A549 (cell line): Measurements from ENCODE around the gene RNASEH2C. TPM values are rescaled to one million over a fixed set of nuclear protein-coding genes. Genes with fewer than 3 reads are reported as not detected.

Experiments
- ATAC-seq, 2 experiments: fragments of 200-7000 bp in 1 of 2; fragments of >200 bp in 1 of 2; cut with Nextera tagmentation in 1 of 2; cut with Tn5 transposase in 1 of 2; 3 replicates each; pipeline versions ENCODE4 v1.8.0 to v1.9.1; 2018 to 2020; ENCODE audit warnings: mild to moderate bottlenecking in 1 of 2, moderate library complexity in 1 of 2
- CTCF ChIA-PET: fragments of 300-600 bp; sonication (Branson Sonifier 250); formaldehyde crosslinking; extraction: SDS; loops from one replicate; lab custom pipeline; 2021; ENCODE audit warnings: antibody characterized with exemption, inconsistent platforms; lab: Yijun Ruan, JAX
- POLR2A ChIA-PET: fragments of 350-600 bp; formaldehyde crosslinking; extraction: SDS; loops from one replicate; lab custom pipeline; 2021; ENCODE audit warnings: antibody characterized with exemption, inconsistent platforms; lab: Yijun Ruan, JAX
- DNase-seq, 2 experiments: peaks; one replicate each; pipeline versions ENCODE4 v3.0.0 to v3.0.0-alpha.2; 2011 to 2016; ENCODE audit warnings: low read depth in 1 of 2, low spot score in 1 of 2
- FAIRE-seq: peaks from 2 replicates; lab custom pipeline; 2011; peaks lifted over from hg19 to GRCh38; lab: Jason Lieb, UNC
- H3K27ac ChIP-seq, 2 experiments: fragments of >200 bp; sonication (Bioruptor Twin); formaldehyde crosslinking; 3 replicates each; pipeline ENCODE4 v1.5.1; 2016 to 2017
- H3K4me1 ChIP-seq: fragments of >200 bp; sonication (Bioruptor Twin); formaldehyde crosslinking; 3 replicates; pipeline ENCODE4 v1.6.1; 2016
- H3K4me2 ChIP-seq: fragments of >200 bp; sonication (Bioruptor Twin); formaldehyde crosslinking; 3 replicates; pipeline ENCODE4 v1.6.1; 2016
- H3K4me3 ChIP-seq: fragments of >200 bp; sonication (Bioruptor Twin); formaldehyde crosslinking; 3 replicates; pipeline ENCODE4 v1.5.1; 2016
- H3K9me3 ChIP-seq: fragments of >200 bp; sonication (Bioruptor Twin); formaldehyde crosslinking; 3 replicates; pipeline ENCODE4 v1.6.1; 2016
- CTCF ChIP-seq: fragments of >200 bp; sonication (Bioruptor Twin); formaldehyde crosslinking; IDR thresholded peaks from 3 replicates; pipeline ENCODE4 v1.5.1; 2016
- ELK1 ChIP-seq: fragments of 150-350 bp; IDR thresholded peaks from 2 replicates; pipeline ENCODE4 v1.6.1; 2014; ENCODE audit warnings: low read depth, mild to moderate bottlenecking, low read length
- ESRRA ChIP-seq: fragments of 150-350 bp; IDR thresholded peaks from 2 replicates; pipeline ENCODE4 v1.6.1; 2014; ENCODE audit warnings: mild to moderate bottlenecking, low read length, borderline replicate concordance
- FOSL2 ChIP-seq, 2 experiments: fragments of 450-650 bp in 1 of 2; fragments of >200 bp in 1 of 2; sonication (Bioruptor Twin) in 1 of 2; formaldehyde crosslinking; IDR thresholded peaks; 2 replicates each; pipeline versions ENCODE4 v1.5.0 to v1.6.1; 2016 to 2020; ENCODE audit warnings: mild to moderate bottlenecking in 1 of 2, moderate library complexity in 1 of 2
- GATA3 ChIP-seq: IDR thresholded peaks from 2 replicates; pipeline ENCODE4 v1.6.1; 2012; ENCODE audit warnings: borderline replicate concordance
- MAZ ChIP-seq: fragments of 150-350 bp; IDR thresholded peaks from 2 replicates; pipeline ENCODE4 v1.6.1; 2014; ENCODE audit warnings: antibody characterized with exemption, low read depth, low read length, borderline replicate concordance
- NPAS2 ChIP-seq: fragments of 250-450 bp; sonication (Bioruptor Pico); IDR thresholded peaks from 2 replicates; pipeline ENCODE4 v1.8.0; 2022; ENCODE audit warnings: mild to moderate bottlenecking, moderate library complexity, borderline replicate concordance
- RARB ChIP-seq: fragments of 250-450 bp; sonication (Bioruptor Pico); IDR thresholded peaks from 2 replicates; pipeline ENCODE4 v1.8.0; 2021; ENCODE audit warnings: mild to moderate bottlenecking, moderate library complexity
- REST ChIP-seq: fragments of 200-600 bp; sonication (generic); IDR thresholded peaks from 2 replicates; pipeline ENCODE4 v1.6.1; 2016; ENCODE audit warnings: antibody characterized with exemption, mild to moderate bottlenecking, moderate library complexity
- RFX5 ChIP-seq: fragments of 450-650 bp; IDR thresholded peaks from 2 replicates; pipeline ENCODE4 v1.7.1; 2014; ENCODE audit warnings: antibody characterized with exemption, mild to moderate bottlenecking, moderate library complexity
- SREBF2 ChIP-seq: fragments of 450-650 bp; IDR thresholded peaks from 2 replicates; pipeline ENCODE4 v1.6.1; 2014; ENCODE audit warnings: mild to moderate bottlenecking, moderate library complexity
- ZC3H11A ChIP-seq: fragments of 450-650 bp; IDR thresholded peaks from 2 replicates; pipeline ENCODE4 v1.6.1; 2014; ENCODE audit warnings: antibody characterized with exemption, mild to moderate bottlenecking
- WGBS: methylation state at CpG from one replicate; pipeline ENCODE4 v1.1.6; 2017; ENCODE audit errors: missing lambda C conversion rate; 5-methylcytosine and 5-hydroxymethylcytosine counted together
- polyA plus RNA-seq, 4 experiments: library from polyadenylated mRNA; depleted of rRNA in 3 of 4; stranded (reverse); fragments of >200 nt; fragmentation: RNase III in 1 of 4; extraction: RNeasy Plus Mini Kit Qiagen cat#74134 plus additional on column Dnase treatment in 1 of 4; gene quantifications; 2 replicates in 3 of 4; 3 replicates in 1 of 4; pipeline ENCODE4 v1.2.3, GENCODE V29; 2011 to 2017

RNASEH2C gene
- polyA plus RNA-seq, 2 of the 4 experiments (the other 2 are of a cell fraction) = 15.1 to 36.9 TPM

GRCh38 chr11:65700399-65700798 is 20.2 kb downstream of the RNASEH2C start (continued):
- TF ChIP-seq MAZ = no peak
- no peak for TF ChIP-seq CTCF
- TF ChIP-seq RARB (CRISPR knock-in tag) = no peak

GRCh38 chr11:65699306-65699705 is 21.3 kb downstream of the RNASEH2C start:
- no peak overlapping the region for H3K4me2 ChIP-seq
- ATAC-seq = no peak; a peak in 1 of 6 replicates
- ChIA-PET CTCF (interaction anchor here (0.5 to 1.4 kb wide), 3 partner anchors 12 to 185 kb away, joined by 3 to 4 read pairs (median 3); no protein-coding TSS in a partner anchor), POLR2A (no interaction called here)
- no peaks in the 10 kb centered on the region for H3K9me3 ChIP-seq
- DNase-seq = no peak
- 37% methylated on average over 7 of the region's 7 CpGs for WGBS
- no peak for FAIRE-seq
- TF ChIP-seq FOSL2 (IDR thresholded peaks at IDR 0.05) (no peak), FOSL2 (CRISPR knock-in tag; IDR thresholded peaks at IDR 0.05) (no peak)
- H3K4me1 ChIP-seq = no peaks in the 10 kb centered on the region
- H3K27ac ChIP-seq = no peak overlapping the region
- no peak overlapping the region for H3K4me3 ChIP-seq

- TF ChIP-seq ZC3H11A (no peak), RFX5 (no peak), REST (no peak), ESRRA (no peak), SREBF2 (no peak), NPAS2 (no peak), CTCF (no peak), GATA3 (no peak), ELK1 (no peak)
- no peak overlapping the region for H3K4me3 ChIP-seq
- CTCF ChIA-PET = no interaction called here
These were observed 22.4 kb downstream of the RNASEH2C start for GRCh38 chr11:65698205-65698604.

More at GRCh38 chr11:65698205-65698604, 22.4 kb downstream of the RNASEH2C start:
- H3K27ac ChIP-seq = no peak overlapping the region
- FAIRE-seq (no peak), ATAC-seq (no peak), DNase-seq (no peak)
- POLR2A ChIA-PET = no interaction called here
- no peaks in the 10 kb centered on the region for H3K4me1 ChIP-seq
- no peak overlapping the region for H3K4me2 ChIP-seq
- 53% methylated on average over 8 of the region's 8 CpGs for WGBS
- no peaks in the 10 kb centered on the region for H3K9me3 ChIP-seq
